K562 (cell line): ENCODE results near the gene STXBP6.

ENCODE experiments used
- BRD4 ChIP-seq: fragments of 200-600 bp; sonication (generic); IDR thresholded peaks from 2 replicates; pipeline ENCODE4 v1.6.1; 2017; ENCODE audit warnings: inconsistent platforms
- EP300 ChIP-seq: IDR thresholded peaks from 2 replicates; pipeline ENCODE4 v1.6.1; 2012; ENCODE audit warnings: low read length, improper control_type of control experiment
- EZH2 ChIP-seq: IDR thresholded peaks from 2 replicates; pipeline ENCODE4 v1.6.1; 2012; ENCODE audit warnings: low read depth, mild to moderate bottlenecking, inconsistent platforms, low read length, borderline replicate concordance
- RBBP5 ChIP-seq: fragments of 200-600 bp; sonication (generic); IDR thresholded peaks from 2 replicates; pipeline ENCODE4 v1.6.1; 2012; ENCODE audit warnings: borderline replicate concordance, mild to moderate bottlenecking, low read length, control low read depth, inconsistent platforms; ENCODE audit not compliant: insufficient read depth, poor library complexity, severe bottlenecking
- RFX5 ChIP-seq: IDR thresholded peaks from 2 replicates; pipeline ENCODE4 v1.6.1; 2011; ENCODE audit warnings: low read depth, mild to moderate bottlenecking, improper control_type of control experiment, low read length
- RHOXF2B ChIP-seq: fragments of 250-450 bp; sonication (Bioruptor Pico); conservative IDR thresholded peaks from 2 replicates; pipeline ENCODE4 v1.5.1; 2021
- SAP30 ChIP-seq: fragments of 200-600 bp; sonication (generic); IDR thresholded peaks from 2 replicates; pipeline ENCODE4 v1.6.1; 2012; ENCODE audit warnings: borderline replicate concordance, low read depth, mild to moderate bottlenecking, moderate library complexity, low read length, control low read depth, inconsistent platforms; ENCODE audit not compliant: insufficient read depth, poor library complexity, severe bottlenecking
- TOE1 ChIP-seq, 2 experiments: fragments of 450-650 bp in 1 of 2; sonication (generic) in 1 of 2; formaldehyde crosslinking in 1 of 2; IDR thresholded peaks; 2 replicates each; pipeline versions ENCODE4 v1.7.1 to v1.8.0; 2016 to 2022; ENCODE audit warnings: borderline replicate concordance in 2 of 2, mild to moderate bottlenecking in 2 of 2, antibody characterized with exemption in 1 of 2, inconsistent platforms in 1 of 2, low read depth in 1 of 2, missing genetic modification reagents in 1 of 2, moderate library complexity in 1 of 2
- ZEB2 ChIP-seq: fragments of 450-650 bp; IDR thresholded peaks from 2 replicates; pipeline ENCODE4 v1.6.1; 2016
- ZNF274 ChIP-seq: IDR thresholded peaks from 2 replicates; pipeline ENCODE4 v1.6.1; 2011; ENCODE audit warnings: low read depth, mild to moderate bottlenecking, low read length, moderate library complexity, borderline replicate concordance
- TF ChIP-seq, protein P1 (sequence below), 3 experiments: IDR thresholded peaks in 2 of 3; conservative IDR thresholded peaks in 1 of 3; 2 replicates each; pipeline ENCODE4 v1.5.1; 2011 to 2012; ENCODE audit warnings: low read length in 3 of 3, mild to moderate bottlenecking in 3 of 3, control low read depth in 2 of 3, improper control_type of control experiment in 1 of 3, inconsistent platforms in 1 of 3, low read depth in 1 of 3, mixed read lengths in 1 of 3, moderate library complexity in 1 of 3; ENCODE audit not compliant: insufficient read depth in 2 of 3
- TF ChIP-seq, protein P2 (sequence below), 2 experiments: fragments of 450-650 bp; formaldehyde crosslinking in 1 of 2; IDR thresholded peaks; 2 replicates each; pipeline versions ENCODE4 v1.4.0 to v1.6.1; 2014 to 2020; ENCODE audit warnings: mild to moderate bottlenecking in 2 of 2, borderline replicate concordance in 1 of 2, low read depth in 1 of 2

DNA sequence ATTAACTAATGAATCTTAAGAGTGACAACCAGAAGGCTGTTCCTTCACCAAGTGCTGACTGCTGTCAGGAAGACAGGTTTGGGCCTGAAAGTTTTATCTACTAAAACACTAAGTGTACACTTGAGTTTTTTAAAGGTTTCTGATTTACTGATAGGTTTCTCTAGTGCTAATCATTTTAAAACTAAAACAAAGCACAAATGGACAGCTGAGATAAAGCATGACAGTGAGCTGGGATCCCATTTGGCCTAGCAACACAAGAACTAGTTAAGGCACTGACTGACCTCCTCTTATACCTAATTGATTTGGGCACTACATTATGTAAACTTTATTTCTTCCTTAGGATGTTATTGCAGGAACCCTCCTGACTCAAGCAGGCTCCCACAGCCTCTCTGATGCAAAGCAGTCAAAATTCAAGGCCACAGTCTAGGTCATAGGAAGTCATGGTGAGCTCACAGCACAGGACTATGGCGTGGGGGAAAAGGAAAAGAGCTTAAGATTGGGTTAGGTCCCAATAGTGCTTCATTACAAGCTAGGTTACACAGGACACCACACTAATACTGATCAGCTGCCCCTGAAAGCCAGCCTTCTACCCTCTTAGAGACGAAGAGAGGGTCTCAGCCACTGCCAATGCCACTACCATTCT lies 3.5 kb downstream of the STXBP6 start:
- TF ChIP-seq RFX5 (no peak), BRD4 (no peak), SAP30 (no peak), EP300 (peak; percentile 15; the same call in 1 of the 2 replicates), ZNF274 (no peak), RHOXF2B (CRISPR knock-in tag) (no peak), ZEB2 (no peak), TOE1 (IDR thresholded peaks at IDR 0.05; ENCODE audit: borderline replicate concordance) (no peak), TOE1 (CRISPR knock-in tag; IDR thresholded peaks at IDR 0.05; ENCODE audit: borderline replicate concordance, low read depth) (no peak), EZH2 (no peak), RBBP5 (no peak)
- TF ChIP-seq, protein P1, sequence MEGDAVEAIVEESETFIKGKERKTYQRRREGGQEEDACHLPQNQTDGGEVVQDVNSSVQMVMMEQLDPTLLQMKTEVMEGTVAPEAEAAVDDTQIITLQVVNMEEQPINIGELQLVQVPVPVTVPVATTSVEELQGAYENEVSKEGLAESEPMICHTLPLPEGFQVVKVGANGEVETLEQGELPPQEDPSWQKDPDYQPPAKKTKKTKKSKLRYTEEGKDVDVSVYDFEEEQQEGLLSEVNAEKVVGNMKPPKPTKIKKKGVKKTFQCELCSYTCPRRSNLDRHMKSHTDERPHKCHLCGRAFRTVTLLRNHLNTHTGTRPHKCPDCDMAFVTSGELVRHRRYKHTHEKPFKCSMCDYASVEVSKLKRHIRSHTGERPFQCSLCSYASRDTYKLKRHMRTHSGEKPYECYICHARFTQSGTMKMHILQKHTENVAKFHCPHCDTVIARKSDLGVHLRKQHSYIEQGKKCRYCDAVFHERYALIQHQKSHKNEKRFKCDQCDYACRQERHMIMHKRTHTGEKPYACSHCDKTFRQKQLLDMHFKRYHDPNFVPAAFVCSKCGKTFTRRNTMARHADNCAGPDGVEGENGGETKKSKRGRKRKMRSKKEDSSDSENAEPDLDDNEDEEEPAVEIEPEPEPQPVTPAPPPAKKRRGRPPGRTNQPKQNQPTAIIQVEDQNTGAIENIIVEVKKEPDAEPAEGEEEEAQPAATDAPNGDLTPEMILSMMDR (IDR thresholded peaks at IDR 0.05 in 2 of 3, conservative IDR thresholded peaks at IDR 0.05 in 1 of 3; ENCODE audit: insufficient read depth in 2 of 3, low read depth in 1 of 3, low read length in 3 of 3), result no peak
- TF ChIP-seq, protein P2, sequence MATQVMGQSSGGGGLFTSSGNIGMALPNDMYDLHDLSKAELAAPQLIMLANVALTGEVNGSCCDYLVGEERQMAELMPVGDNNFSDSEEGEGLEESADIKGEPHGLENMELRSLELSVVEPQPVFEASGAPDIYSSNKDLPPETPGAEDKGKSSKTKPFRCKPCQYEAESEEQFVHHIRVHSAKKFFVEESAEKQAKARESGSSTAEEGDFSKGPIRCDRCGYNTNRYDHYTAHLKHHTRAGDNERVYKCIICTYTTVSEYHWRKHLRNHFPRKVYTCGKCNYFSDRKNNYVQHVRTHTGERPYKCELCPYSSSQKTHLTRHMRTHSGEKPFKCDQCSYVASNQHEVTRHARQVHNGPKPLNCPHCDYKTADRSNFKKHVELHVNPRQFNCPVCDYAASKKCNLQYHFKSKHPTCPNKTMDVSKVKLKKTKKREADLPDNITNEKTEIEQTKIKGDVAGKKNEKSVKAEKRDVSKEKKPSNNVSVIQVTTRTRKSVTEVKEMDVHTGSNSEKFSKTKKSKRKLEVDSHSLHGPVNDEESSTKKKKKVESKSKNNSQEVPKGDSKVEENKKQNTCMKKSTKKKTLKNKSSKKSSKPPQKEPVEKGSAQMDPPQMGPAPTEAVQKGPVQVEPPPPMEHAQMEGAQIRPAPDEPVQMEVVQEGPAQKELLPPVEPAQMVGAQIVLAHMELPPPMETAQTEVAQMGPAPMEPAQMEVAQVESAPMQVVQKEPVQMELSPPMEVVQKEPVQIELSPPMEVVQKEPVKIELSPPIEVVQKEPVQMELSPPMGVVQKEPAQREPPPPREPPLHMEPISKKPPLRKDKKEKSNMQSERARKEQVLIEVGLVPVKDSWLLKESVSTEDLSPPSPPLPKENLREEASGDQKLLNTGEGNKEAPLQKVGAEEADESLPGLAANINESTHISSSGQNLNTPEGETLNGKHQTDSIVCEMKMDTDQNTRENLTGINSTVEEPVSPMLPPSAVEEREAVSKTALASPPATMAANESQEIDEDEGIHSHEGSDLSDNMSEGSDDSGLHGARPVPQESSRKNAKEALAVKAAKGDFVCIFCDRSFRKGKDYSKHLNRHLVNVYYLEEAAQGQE (IDR thresholded peaks at IDR 0.05; ENCODE audit: borderline replicate concordance), result no peak
- TF ChIP-seq, protein P2 (CRISPR knock-in tag; IDR thresholded peaks at IDR 0.05; ENCODE audit: low read depth), result no peak
